ENCODE measurements around the gene OCRL. TPM values are rescaled to one million over a fixed set of nuclear protein-coding genes. Genes with fewer than 3 reads are reported as not detected.
"Not testable (repeated sequence)": the region's sequence is repeated elsewhere in the genome, so short reads cannot be mapped to it uniquely, and the experiment has no call there.

OCRL gene
- total RNA-seq, 1 donor from 2014 or later, result 22.1 TPM

DNA sequence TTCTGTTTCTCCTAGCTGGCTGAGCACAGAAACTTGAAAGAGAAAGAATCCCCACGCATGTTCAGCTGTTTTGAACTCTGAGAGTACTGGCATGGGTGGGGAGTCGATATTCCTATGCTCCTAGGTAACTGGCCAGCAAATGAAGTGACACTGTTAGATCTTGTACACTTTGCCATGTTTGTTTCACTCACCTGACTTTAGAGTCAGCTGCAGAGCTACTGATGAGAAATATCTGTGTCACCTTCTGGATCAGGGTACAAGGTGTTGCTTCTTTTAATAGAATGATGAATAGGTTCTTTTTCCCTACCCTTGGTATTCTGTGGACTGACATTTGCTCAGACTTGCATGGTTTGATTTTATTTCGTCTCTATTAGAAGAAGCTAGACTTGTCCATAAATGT lies 28.3 kb downstream of the OCRL start:
- Histone ChIP-seq H3K4me3 (ENCODE audit: low read depth, low read length) (no peak overlapping the region), H3K27me3 (ENCODE audit: control insufficient read depth, insufficient read depth, low read length) (no peaks in the 10 kb centered on the region), H3K36me3 (ENCODE audit: control insufficient read depth, insufficient read depth, low read length) (no peaks in the 10 kb centered on the region)
- TF ChIP-seq, protein P1, sequence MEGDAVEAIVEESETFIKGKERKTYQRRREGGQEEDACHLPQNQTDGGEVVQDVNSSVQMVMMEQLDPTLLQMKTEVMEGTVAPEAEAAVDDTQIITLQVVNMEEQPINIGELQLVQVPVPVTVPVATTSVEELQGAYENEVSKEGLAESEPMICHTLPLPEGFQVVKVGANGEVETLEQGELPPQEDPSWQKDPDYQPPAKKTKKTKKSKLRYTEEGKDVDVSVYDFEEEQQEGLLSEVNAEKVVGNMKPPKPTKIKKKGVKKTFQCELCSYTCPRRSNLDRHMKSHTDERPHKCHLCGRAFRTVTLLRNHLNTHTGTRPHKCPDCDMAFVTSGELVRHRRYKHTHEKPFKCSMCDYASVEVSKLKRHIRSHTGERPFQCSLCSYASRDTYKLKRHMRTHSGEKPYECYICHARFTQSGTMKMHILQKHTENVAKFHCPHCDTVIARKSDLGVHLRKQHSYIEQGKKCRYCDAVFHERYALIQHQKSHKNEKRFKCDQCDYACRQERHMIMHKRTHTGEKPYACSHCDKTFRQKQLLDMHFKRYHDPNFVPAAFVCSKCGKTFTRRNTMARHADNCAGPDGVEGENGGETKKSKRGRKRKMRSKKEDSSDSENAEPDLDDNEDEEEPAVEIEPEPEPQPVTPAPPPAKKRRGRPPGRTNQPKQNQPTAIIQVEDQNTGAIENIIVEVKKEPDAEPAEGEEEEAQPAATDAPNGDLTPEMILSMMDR (IDR thresholded peaks at IDR 0.05; ENCODE audit: insufficient read depth, low read length, poor library complexity, severe bottlenecking), result no peak
- no peak for DNase-seq (ENCODE audit: low read depth)

DNA sequence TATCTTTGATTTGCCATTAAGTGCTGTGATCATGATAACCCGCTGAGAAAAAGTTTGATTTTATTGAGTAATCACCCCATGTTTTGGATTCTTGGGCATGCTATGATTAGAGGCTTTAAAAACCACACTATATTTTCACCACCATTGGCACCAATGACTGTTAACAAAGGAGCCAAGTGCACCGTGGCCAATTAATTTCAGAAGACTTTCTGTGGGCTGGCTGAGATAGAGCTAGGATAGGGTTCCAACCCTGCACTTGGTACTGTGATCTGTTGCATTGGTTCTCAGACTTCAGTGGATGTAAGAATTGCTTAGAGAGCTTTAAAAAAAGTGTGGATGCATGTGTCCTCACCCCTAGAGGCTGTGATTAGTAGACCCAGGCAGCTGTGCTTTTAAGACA lies 32.4 kb downstream of the OCRL start:
- no peaks in the 10 kb centered on the region for H3K36me3 ChIP-seq (ENCODE audit: control insufficient read depth, insufficient read depth, low read length)
- no peak for DNase-seq (ENCODE audit: low read depth)
- TF ChIP-seq, protein P1 (IDR thresholded peaks at IDR 0.05; ENCODE audit: insufficient read depth, low read length, poor library complexity, severe bottlenecking), result no peak
- no peak overlapping the region for H3K4me3 ChIP-seq (ENCODE audit: low read depth, low read length)
- no peaks in the 10 kb centered on the region for H3K27me3 ChIP-seq (ENCODE audit: control insufficient read depth, insufficient read depth, low read length)

DNA sequence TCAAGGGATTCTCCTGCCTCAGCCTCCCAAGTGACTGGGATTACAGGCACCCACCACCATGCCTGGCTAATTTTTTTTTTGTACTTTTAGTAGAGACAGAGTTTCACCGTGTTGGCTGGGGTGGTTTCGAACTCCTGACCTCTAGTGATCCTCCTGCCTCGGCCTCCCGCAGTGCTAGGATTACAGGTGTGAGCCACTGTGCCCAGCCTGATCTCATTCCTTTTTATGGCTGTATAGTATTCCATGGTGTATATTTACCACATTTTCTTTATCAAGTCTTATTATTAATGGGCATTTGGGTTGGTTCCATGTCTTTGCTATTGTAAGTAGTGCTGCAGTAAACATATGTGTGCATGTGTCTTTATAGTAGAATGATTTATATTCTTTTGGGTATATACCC lies 33.6 kb downstream of the OCRL start:
- not testable (repeated sequence) for H3K4me3 ChIP-seq (ENCODE audit: low read depth, low read length); H3K27me3 ChIP-seq (ENCODE audit: control insufficient read depth, insufficient read depth, low read length); H3K36me3 ChIP-seq (ENCODE audit: control insufficient read depth, insufficient read depth, low read length); DNase-seq (ENCODE audit: low read depth)

DNA sequence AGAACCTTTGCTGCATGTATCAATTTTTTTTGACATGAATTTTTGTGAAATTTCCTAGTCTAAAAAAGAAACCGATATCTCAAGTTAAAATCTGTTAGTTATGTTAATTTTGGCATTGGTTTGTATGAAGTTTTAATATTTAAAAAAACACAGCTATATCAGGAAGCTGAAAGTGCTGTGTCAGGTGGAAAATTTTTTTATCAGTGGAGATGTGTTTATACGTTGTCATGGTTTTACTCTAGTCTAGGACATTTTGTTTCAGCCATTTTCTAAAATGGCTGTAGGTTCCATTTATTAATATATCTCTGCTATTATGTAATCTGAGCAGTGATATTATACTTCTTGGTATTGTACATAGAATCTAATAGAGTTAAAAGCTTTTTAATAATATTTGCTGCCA lies 34.2 kb downstream of the OCRL start:
- H3K27me3 ChIP-seq (ENCODE audit: control insufficient read depth, insufficient read depth, low read length), result no peaks in the 10 kb centered on the region
- DNase-seq (ENCODE audit: low read depth), result no peak
- TF ChIP-seq, protein P1 (IDR thresholded peaks at IDR 0.05; ENCODE audit: insufficient read depth, low read length, poor library complexity, severe bottlenecking), result no peak
- H3K4me3 ChIP-seq (ENCODE audit: low read depth, low read length), result no peak overlapping the region
- no peaks in the 10 kb centered on the region for H3K36me3 ChIP-seq (ENCODE audit: control insufficient read depth, insufficient read depth, low read length)

DNA sequence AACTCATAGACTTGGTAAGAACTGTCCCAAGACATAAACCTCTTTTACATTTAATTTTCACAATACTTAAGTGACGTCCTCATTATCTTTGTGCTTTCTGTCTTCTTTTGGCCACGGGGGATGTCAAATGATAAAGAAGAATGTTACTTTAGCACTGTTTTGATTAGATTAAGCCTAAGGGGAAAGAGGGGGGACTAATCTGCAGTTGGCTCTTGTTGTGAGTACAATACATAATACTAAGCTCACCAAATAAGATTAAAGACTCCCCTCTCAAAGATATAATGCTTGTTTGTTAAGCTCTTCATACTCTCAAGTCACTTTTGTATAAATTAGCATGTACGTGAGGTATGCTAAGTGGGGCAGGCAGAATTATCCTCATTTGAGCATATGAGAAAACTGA lies 36.5 kb downstream of the OCRL start:
- no peak for DNase-seq (ENCODE audit: low read depth)
- Histone ChIP-seq H3K4me3 (ENCODE audit: low read depth, low read length) (no peak overlapping the region), H3K36me3 (ENCODE audit: control insufficient read depth, insufficient read depth, low read length) (no peaks in the 10 kb centered on the region), H3K27me3 (ENCODE audit: control insufficient read depth, insufficient read depth, low read length) (no peaks in the 10 kb centered on the region)
- TF ChIP-seq, protein P1 (IDR thresholded peaks at IDR 0.05; ENCODE audit: insufficient read depth, low read length, poor library complexity, severe bottlenecking), result no peak

DNA sequence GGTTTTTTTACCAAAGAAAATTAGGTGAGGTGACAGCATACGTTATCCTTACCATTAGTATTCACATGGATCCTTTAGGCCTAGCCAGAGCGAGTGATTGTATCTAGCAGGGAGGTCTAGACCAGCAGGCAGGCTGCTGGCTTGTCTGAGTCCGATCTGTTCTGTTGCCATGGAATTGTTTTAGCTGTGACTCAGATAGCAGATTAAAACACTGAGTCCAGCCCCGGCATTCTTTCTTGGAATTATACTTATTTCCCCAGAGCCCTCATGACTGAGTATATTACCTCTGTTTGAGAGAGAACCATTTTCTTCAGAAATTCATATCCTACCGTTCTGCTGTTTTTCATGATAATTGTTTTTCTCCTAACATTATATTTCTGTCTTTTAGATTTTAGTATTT lies 37.4 kb downstream of the OCRL start:
- H3K4me3 ChIP-seq (ENCODE audit: low read depth, low read length), result no peak overlapping the region
- no peaks in the 10 kb centered on the region for H3K36me3 ChIP-seq (ENCODE audit: control insufficient read depth, insufficient read depth, low read length)
- no peaks in the 10 kb centered on the region for H3K27me3 ChIP-seq (ENCODE audit: control insufficient read depth, insufficient read depth, low read length)
- DNase-seq (ENCODE audit: low read depth), result peak; percentile 10
- TF ChIP-seq, protein P1 (IDR thresholded peaks at IDR 0.05; ENCODE audit: insufficient read depth, low read length, poor library complexity, severe bottlenecking), result no peak

All from kidney epithelial cell (primary cell).